NB4 (cell line): ENCODE measurements around the gene ADAP2.

ENCODE experiments used
- CTCF ChIP-seq: IDR thresholded peaks from one replicate; pipeline ENCODE4 v1.5.1; 2012; ENCODE audit warnings: low read depth, low read length
- POLR2A ChIP-seq: IDR thresholded peaks from 2 replicates; pipeline ENCODE4 v1.6.1; 2011; ENCODE audit warnings: mild to moderate bottlenecking; ENCODE audit not compliant: insufficient read length; ENCODE audit errors: extremely low read depth

GRCh38 chr17:30992551-30992950 lies 70.8 kb downstream of the ADAP2 start:
- TF ChIP-seq CTCF, result no peak
- TF ChIP-seq POLR2A, result no peak
